LNCaP clone FGC (cell line): Measurements from ENCODE around the gene MACC1.

Source experiments
- DNase-seq: peaks from one replicate; pipeline ENCODE4 v3.0.0-alpha.2; 2011; ENCODE audit warnings: low read depth
- H3K4me3 ChIP-seq: 2 replicates; pipeline ENCODE4 v1.5.1; 2011; ENCODE audit warnings: mild to moderate bottlenecking, low read depth, low read length, control low read depth
- TF ChIP-seq, protein P1 (sequence below): IDR thresholded peaks from 2 replicates; pipeline ENCODE4 v1.5.1; 2012; ENCODE audit warnings: mild to moderate bottlenecking; ENCODE audit not compliant: control insufficient read depth, insufficient read depth; ENCODE audit errors: extremely low read depth

MACC1 gene

DNA sequence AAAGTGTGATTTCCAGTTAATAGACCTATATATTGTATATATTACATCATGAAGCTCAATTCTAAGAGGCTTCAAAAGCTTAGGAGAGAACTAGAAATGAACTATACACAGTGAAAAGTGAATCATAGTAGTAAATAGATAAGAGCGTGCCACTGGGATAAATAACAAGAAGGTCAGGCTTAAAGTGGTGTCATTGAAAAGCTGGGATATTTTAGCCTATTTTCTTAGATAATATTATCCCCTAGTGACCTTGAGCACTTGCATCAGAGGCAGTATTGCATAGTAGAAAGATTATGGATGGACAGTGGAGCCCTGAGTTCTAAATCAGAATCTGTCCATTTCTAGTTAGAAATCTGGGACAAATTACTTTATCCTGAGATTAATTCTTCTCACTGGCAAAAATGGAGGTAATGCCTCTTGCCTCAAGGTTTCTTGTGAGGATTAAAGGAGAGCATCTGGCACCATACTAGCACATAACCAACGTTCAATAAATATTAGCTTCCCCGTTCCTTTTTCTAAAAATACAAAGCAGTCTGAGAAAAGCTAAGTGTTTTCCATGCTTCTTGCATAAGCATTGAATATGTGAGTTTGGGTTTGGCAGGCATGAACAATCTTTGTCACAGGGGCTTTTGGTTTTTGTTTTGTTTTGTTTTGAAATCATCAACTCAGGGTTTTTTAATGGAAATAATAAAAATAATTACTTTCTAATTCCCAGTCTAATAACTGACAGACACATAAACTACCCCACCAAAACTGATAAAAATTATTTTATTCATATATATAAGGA lies 27.3 kb upstream of the MACC1 start:
- DNase-seq, result no peak
- H3K4me3 ChIP-seq, result no peak overlapping the region
- TF ChIP-seq, protein P1, sequence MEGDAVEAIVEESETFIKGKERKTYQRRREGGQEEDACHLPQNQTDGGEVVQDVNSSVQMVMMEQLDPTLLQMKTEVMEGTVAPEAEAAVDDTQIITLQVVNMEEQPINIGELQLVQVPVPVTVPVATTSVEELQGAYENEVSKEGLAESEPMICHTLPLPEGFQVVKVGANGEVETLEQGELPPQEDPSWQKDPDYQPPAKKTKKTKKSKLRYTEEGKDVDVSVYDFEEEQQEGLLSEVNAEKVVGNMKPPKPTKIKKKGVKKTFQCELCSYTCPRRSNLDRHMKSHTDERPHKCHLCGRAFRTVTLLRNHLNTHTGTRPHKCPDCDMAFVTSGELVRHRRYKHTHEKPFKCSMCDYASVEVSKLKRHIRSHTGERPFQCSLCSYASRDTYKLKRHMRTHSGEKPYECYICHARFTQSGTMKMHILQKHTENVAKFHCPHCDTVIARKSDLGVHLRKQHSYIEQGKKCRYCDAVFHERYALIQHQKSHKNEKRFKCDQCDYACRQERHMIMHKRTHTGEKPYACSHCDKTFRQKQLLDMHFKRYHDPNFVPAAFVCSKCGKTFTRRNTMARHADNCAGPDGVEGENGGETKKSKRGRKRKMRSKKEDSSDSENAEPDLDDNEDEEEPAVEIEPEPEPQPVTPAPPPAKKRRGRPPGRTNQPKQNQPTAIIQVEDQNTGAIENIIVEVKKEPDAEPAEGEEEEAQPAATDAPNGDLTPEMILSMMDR, result no peak

DNA sequence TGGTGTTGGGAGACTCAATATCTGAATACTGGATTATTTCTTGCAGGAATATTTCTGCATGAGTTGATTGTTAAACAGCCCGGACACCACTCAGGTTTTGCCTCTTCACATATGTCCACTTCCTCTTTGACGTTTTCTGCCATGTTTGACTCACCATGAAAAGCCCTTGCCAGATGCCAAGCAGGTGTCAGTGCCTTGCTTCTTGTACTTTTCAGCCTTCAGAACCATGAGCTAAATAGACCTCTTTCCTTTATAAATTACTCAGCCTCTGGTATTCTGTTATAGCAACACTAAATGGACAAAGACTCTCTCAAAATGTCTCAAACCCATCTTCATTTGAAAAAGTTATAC lies 24.7 kb upstream of the MACC1 start:
- no peak overlapping the region for H3K4me3 ChIP-seq
- TF ChIP-seq, protein P1, result no peak
- no peak for DNase-seq

DNA sequence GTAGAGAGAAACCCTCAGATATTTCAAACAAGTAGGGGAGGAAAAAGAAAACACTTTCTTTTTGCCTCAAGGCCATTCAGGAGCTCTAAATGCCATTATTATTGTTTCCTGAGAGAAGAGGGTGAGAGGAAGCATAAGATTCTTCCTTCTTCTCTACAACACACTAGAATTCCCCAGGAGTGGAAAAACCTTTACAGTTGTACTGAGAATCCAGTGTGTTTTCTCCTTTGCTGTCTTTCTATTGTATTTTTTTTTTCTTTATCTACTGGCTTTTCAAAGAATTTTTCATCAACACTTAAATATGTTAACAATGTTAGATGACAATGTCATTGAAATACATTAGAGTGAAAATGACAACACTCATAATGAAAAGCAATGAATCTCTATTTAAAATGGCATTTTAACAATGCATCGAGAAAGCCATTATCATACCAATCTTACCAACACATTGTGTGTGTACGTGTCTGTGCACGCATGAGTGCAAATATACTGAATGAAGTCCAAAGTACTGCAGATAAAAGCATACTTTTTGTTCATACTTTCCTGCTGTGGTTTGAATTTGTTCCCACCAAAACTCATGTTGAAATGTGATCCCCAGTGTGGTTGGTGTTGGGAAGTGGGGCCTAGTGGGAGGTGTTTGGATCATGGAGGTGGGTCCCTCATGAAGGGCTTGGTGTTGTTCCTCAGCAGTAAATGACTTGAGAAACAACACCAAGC lies 24.2 kb upstream of the MACC1 start:
- TF ChIP-seq, protein P1, result no peak
- no peak for DNase-seq
- H3K4me3 ChIP-seq, result no peak overlapping the region

DNA sequence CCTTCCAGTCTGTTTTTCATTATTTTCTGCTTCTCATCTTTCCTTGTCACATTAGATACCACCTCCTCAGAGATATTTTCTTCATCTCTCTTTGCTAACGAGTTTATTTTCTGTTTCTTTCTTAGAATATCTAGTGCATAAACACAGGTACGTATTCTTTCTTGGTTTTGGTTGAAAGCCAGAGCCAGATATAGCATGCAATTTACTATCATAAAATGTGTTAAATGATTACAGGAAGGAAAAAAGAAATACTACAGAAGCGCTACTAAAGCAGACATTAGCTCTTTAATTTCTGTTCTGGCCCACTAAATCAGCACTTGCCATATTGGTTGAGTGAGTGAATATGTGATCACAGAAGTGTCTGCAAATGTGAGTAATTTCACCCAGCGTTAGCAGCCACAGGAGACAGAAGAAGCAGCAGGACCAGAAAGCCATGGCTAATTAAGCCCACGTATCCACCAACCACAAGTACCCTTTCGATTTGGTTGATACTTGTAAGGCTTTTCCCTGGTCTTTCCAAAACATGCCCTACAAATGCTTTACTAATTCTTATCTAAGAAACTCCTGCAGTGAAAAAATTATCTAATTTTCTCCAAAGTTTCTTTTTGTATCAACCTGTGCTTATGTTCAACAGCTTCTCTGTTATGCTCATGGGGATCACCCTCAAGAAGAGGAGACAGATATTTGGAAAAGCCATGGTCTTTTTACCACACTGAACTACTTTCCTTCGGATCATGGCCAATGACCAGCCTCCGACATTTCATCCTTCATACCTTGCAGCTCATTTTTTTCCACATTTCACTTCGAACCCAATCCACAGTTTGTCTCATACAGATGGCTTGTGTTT lies 23.1 kb upstream of the MACC1 start:
- TF ChIP-seq, protein P1, result no peak
- H3K4me3 ChIP-seq, result no peak overlapping the region
- no peak for DNase-seq

DNA sequence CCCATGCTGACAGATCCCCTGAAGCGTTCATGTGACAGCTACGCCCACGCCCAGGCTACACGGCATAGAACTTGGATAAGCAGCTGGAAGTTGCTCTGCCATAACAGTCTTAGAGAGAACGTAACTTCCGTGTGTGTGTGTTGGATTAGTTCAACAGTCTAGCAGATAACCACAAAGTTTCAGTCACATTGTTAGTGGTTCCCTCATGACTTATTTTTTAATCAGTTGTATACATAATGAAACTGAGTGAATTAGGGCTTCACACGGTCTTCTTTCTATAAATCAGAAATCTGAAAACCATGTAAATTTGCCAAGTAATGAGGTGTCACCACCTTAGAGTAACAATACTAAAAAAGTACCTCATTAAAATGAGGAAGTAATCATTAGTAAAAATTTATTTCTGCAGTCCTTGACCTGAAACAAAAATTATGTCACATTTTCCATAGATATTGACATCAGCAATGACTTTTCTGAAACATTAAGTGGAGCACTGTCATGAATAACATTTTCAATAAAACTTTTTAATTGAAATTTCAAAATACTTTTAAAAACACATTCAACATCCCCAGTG lies 21.7 kb upstream of the MACC1 start:
- DNase-seq, result no peak
- TF ChIP-seq, protein P1, result no peak
- H3K4me3 ChIP-seq, result no peak overlapping the region

DNA sequence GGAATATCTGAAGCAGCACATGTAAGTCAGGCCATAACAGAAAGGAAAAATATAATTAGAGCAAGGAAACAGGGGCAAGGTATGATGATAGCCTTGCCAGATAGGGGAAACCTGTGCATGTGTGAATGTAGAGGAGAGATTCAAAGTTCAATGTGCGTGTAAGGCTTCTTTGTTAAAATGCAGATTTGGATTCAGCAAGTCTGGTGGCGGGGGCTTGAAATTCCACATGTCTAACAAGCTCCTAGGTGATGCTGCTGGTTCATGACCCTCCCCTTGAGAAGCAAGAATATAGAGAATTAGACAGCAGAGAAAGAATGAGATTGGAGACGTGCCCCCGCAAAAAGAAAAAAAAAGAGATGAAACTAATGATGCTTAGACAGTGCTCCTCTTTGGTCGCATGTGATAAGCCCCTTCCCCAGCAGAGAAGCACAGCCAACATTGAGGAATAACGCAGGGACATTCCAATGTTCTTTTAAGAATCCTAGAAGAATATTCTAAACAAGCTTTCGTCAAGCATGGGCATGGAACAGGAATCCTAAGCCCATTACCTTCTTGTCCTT lies 21.1 kb upstream of the MACC1 start:
- DNase-seq, result no peak
- H3K4me3 ChIP-seq, result no peak overlapping the region
- TF ChIP-seq, protein P1, result no peak
